ENCODE data around the gene TLCD1. TPM values are rescaled to one million over a fixed set of nuclear protein-coding genes. Genes with fewer than 3 reads are reported as not detected.
A peak's percentile ranks its signal among the peaks of the same experiment; 100 is the strongest.
"Not testable (repeated sequence)": the region's sequence is repeated elsewhere in the genome, so short reads cannot be mapped to it uniquely, and the experiment has no call there.

TLCD1 gene
- total and polyA plus RNA-seq, 2 donors from 2014 or later = 25.3 to 30.0 TPM

- no peaks in the 10 kb centered on the region for H3K9me3 ChIP-seq (ENCODE audit: control insufficient read depth in 2 of 3, insufficient read depth in 1 of 3, low read length in 3 of 3)
- DNase-seq (peak in 1 of 5 donors; percentile 69), FAIRE-seq (no peak)
- no peak overlapping the region for H3K4me3 ChIP-seq (ENCODE audit: low read length in 3 of 3)
- H3K27ac ChIP-seq (ENCODE audit: low read depth in 2 of 2, low read length in 2 of 2) = no peak overlapping the region
- peaks cover 0 to 6% (median 0%) of the 10 kb centered on the region in 3 donors for H3K4me1 ChIP-seq (ENCODE audit: control insufficient read depth in 2 of 3, insufficient read depth in 2 of 3, low read depth in 1 of 3, low read length in 3 of 3)
- H3K36me3 ChIP-seq (ENCODE audit: control insufficient read depth in 2 of 3, insufficient read depth in 3 of 3, low read length in 3 of 3) = peaks cover 0 to 2% (median 0%) of the 10 kb centered on the region in 3 donors
- no peaks in the 10 kb centered on the region for H3K27me3 ChIP-seq (ENCODE audit: control insufficient read depth, insufficient read depth, low read length)
- TF ChIP-seq CTCF (IDR thresholded peaks at IDR 0.05; ENCODE audit: borderline replicate concordance, extremely low read depth, insufficient read depth) = no peak
- H3K9ac ChIP-seq (ENCODE audit: low read length in 3 of 3) = peak overlapping the region in 1 of 3 donors; percentile 22
- intact Hi-C loops (cut with DNase I) = no loop called here
These were observed 12.8 kb upstream of the TLCD1 start for GRCh38 chr17:28738680-28739384.

GRCh38 chr17:28737770-28738679 is 12.0 kb upstream of the TLCD1 start:
- Histone ChIP-seq H3K36me3 (ENCODE audit: control insufficient read depth in 2 of 3, insufficient read depth in 3 of 3, low read length in 3 of 3) (peaks cover 0 to 2% (median 0%) of the 10 kb centered on the region in 3 donors), H3K4me3 (ENCODE audit: low read length in 3 of 3) (no peak overlapping the region), H3K27me3 (ENCODE audit: control insufficient read depth, insufficient read depth, low read length) (no peaks in the 10 kb centered on the region), H3K4me1 (ENCODE audit: control insufficient read depth in 2 of 3, insufficient read depth in 2 of 3, low read depth in 1 of 3, low read length in 3 of 3) (peaks cover 0 to under 1% (median 0%) of the 10 kb centered on the region in 3 donors), H3K27ac (ENCODE audit: low read depth in 2 of 2, low read length in 2 of 2) (no peak overlapping the region), H3K9me3 (ENCODE audit: control insufficient read depth in 2 of 3, insufficient read depth in 1 of 3, low read length in 3 of 3) (no peaks in the 10 kb centered on the region), H3K9ac (ENCODE audit: low read length in 3 of 3) (peak overlapping the region in 1 of 3 donors; percentile 22)
- no peak for TF ChIP-seq CTCF (IDR thresholded peaks at IDR 0.05; ENCODE audit: borderline replicate concordance, extremely low read depth, insufficient read depth)
- intact Hi-C loops (cut with DNase I) = no loop called here
- DNase-seq (peak; percentile 58 to 89 (median 71)), FAIRE-seq (no peak)

GRCh38 chr17:28737316-28737715 is 11.3 kb upstream of the TLCD1 start:
- Histone ChIP-seq H3K4me1 (ENCODE audit: control insufficient read depth in 2 of 3, insufficient read depth in 2 of 3, low read depth in 1 of 3, low read length in 3 of 3) (no peaks in the 10 kb centered on the region), H3K27me3 (ENCODE audit: control insufficient read depth, insufficient read depth, low read length) (no peaks in the 10 kb centered on the region), H3K4me3 (ENCODE audit: low read length in 3 of 3) (no peak overlapping the region), H3K9ac (ENCODE audit: low read length in 3 of 3) (no peak overlapping the region), H3K36me3 (ENCODE audit: control insufficient read depth in 2 of 3, insufficient read depth in 3 of 3, low read length in 3 of 3) (peaks cover 0 to 2% (median 0%) of the 10 kb centered on the region in 3 donors), H3K27ac (ENCODE audit: low read depth in 2 of 2, low read length in 2 of 2) (no peak overlapping the region), H3K9me3 (ENCODE audit: control insufficient read depth in 2 of 3, insufficient read depth in 1 of 3, low read length in 3 of 3) (no peaks in the 10 kb centered on the region)
- DNase-seq = peak in 1 of 5 donors; percentile 73
- no peak for FAIRE-seq
- intact Hi-C loops (cut with DNase I) = no loop called here
- TF ChIP-seq CTCF (IDR thresholded peaks at IDR 0.05; ENCODE audit: borderline replicate concordance, extremely low read depth, insufficient read depth) = no peak

GRCh38 chr17:28735913-28736769 is 10.1 kb upstream of the TLCD1 start:
- H3K4me3 ChIP-seq (ENCODE audit: low read length in 3 of 3); H3K27me3 ChIP-seq (ENCODE audit: control insufficient read depth, insufficient read depth, low read length); H3K36me3 ChIP-seq (ENCODE audit: control insufficient read depth in 2 of 3, insufficient read depth in 3 of 3, low read length in 3 of 3); H3K9me3 ChIP-seq (ENCODE audit: control insufficient read depth in 2 of 3, insufficient read depth in 1 of 3, low read length in 3 of 3); H3K4me1 ChIP-seq (ENCODE audit: control insufficient read depth in 2 of 3, insufficient read depth in 2 of 3, low read depth in 1 of 3, low read length in 3 of 3); DNase-seq; FAIRE-seq; H3K9ac ChIP-seq (ENCODE audit: low read length in 3 of 3); intact Hi-C loops (cut with DNase I); H3K27ac ChIP-seq (ENCODE audit: low read depth in 2 of 2, low read length in 2 of 2): not testable (repeated sequence)

Measured in kidney (tissue), 14 donors.